GM21390 (cell line): ENCODE results near the gene MALL.
"Not testable (repeated sequence)": the region's sequence is repeated elsewhere in the genome, so short reads cannot be mapped to it uniquely, and the experiment has no call there.

Experiments
- ATAC-seq: cut with Tn5 transposase; IDR thresholded peaks from one replicate; pipeline ENCODE4 v1.9.1; 2021; ENCODE audit not compliant: unreplicated experiment

MALL gene

DNA sequence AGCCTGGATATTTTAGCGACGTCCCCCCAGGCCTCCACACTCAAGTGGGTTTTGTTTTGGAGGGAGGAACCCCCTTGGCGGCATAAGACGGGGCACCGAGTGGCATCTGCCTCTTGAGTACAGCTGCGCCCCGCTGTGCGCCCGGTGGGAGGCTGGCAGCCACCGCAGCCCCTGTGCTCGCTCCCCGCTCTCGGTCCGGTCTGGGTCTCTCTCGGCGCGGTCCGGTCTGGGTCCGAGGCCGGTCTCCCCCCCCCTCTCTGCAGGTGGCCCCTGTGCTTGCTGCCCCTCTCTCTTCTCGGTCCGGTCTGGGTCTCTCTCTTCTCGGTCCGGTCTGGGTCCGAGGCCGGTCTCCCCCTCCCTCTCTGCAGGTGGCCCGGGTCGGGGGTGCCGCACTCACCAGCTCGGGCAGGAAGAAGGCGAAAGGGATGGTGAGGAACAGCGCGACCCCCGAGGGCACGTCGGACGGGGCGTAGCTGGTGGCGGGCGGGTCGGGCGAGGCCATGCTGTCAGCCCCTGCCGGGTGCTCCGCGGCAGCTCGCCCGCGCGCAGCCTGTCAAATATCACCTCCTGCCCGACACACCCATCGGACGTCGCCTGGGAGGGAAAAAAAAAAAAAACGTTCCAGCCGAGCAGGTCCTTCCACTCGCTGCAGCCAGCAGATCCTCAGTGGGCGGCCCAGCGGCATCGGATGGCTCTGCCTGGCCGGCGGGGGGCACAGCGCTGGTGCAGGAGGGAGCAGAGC is at the start of gene MALL:
MALL (minus strand) TSS at position 532 of the 742 bp plus-strand sequence; CDS start at position 502, 30 bp downstream.
- no peak for ATAC-seq

- ATAC-seq, result peak; percentile 80
Observed at GRCh38 chr2:110157153-110157793, 41.7 kb upstream of the MALL start.

DNA sequence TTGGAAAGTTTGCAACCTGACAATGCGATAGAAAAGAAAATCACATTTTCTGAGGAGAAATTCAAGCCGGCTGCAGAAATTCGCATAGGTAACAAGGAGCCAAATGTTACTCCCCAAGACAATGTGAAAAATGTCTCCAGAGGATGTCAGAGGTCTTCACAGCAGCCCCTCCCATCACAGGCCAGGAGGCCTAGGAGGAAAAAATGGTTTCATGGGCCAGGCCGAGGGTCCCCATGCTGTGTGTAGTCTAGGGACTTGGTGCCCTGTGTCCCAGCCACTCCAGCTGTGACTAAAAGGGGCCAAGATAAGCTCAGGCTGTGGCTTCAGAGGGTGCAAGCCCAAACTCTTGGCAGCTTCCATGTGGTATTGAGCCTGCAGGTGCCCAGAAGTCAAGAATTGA is 39.2 kb upstream of the MALL start:
- ATAC-seq, result not testable (repeated sequence)

- not testable (repeated sequence) for ATAC-seq
Observed at GRCh38 chr2:110154188-110154587, 38.6 kb upstream of the MALL start.

DNA sequence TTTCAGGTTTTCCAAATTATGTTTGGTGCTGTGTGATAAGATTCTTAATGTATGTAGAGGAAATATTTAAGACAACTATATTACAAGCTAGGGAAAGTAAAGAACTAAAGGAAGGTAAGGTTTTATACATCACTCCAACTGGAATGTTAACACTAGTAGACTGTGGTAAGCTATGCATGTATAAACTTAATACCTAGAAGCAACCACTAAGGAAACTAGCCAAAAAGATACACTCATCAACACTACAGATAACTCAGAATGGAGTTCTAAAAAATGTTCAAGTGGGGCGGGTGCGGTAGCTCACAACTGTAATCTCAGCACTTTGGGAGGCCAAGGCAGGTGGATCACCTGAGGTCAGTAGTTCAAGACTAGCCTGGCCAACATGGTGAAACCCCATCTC is 37.8 kb upstream of the MALL start:
- no peak for ATAC-seq

- no peak for ATAC-seq
Observed at GRCh38 chr2:110152943-110153342, 37.3 kb upstream of the MALL start.

GRCh38 chr2:110149330-110150220 is 34.0 kb upstream of the MALL start:
- no peak for ATAC-seq

GRCh38 chr2:110146945-110147332 is 31.3 kb upstream of the MALL start:
- no peak for ATAC-seq

DNA sequence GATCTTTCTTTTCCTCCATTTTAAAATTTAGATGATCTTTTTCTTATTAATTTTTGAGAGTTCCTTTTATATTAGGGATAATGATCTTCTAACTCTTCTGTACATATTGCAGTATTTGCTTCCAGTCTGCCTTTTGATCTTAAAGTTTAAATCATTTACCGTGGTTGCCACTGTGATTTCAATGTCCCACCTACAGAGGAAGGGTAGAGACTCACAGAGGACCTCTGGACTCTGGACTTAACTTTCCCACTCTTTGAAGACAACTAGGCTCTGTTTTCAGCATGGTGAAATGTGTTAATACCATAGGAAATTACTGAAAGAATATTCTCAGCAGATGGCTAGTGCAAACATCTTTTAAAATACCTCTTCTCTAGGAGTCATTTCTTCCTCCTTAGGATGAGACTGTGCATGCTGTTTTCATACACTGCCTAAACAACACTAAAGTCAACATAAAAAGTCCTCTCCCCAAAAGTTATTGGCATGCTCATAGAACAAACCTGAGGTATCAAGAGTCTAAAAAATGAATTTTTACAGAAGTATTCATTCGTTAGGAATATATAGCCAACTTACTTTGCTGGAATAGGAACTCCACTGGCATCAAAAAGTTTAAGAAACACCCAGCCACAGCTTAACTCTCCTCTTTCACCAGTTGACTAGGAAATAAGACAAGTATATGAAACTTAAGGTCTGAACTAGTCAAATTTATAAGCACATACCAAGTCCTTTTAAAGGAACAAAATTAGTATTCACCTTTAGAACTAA is 30.7 kb upstream of the MALL start:
- ATAC-seq, result no peak

DNA sequence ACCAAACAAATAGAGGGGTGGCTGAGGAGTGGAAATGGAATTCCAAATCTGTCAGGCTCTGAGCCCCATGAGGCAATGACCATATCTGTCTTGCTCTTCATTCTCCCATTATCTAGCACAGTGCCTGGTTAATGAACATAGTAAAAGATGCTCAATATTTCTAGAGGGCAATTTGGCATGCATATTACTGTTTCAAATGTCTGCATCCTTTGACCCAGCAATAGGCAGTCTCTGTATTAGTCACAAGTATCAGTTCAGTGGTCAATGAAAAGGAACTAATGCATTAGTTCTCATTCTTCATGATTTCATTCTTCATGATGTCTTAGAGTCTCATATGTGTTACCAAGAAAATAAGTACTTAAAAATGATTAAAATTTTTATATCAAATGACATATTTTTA is 28.4 kb upstream of the MALL start:
- no peak for ATAC-seq

DNA sequence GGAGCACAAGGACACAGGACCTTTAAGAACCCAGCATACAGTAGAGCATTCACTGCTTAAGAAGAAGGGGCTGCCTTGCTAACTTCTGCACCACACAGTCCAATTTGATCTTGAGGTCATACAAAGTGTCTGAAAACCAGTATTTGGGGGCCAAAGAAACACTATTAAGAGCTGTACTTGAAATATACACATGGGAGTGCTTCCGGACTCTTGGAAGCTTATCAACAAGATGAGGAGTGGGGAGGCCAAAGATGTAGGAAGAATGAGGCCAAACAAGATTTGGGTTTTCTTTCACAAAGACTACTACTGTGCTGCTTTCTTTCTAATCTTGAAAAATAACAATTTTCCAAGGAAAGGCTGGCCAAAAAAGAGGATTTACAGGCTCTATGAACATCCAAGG is 24.8 kb upstream of the MALL start:
- ATAC-seq, result no peak

GRCh38 chr2:110134025-110134424 is 18.4 kb upstream of the MALL start:
- no peak for ATAC-seq

DNA sequence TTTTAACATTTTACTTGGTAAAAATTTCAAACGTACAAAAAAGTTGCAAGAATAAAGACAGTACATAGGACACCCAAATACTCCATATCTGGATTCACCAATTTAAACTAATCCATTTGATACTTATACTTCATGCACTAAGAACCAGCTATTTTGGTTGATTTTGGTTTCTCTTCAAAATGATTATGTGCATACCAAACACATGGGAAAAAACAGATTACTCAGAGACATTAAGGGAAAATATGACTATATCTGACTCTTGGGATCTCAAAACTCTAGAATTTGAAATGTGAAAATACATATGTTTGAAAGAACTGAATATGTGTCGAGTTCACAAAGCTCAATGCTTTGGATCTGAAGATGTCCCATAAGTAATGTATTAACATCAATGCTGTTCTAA is 15.5 kb upstream of the MALL start:
- no peak for ATAC-seq

- no peak for ATAC-seq
Observed at GRCh38 chr2:110130757-110131156, 15.1 kb upstream of the MALL start.

- no peak for ATAC-seq
Observed at GRCh38 chr2:110126906-110127305, 11.3 kb upstream of the MALL start.

GRCh38 chr2:110126086-110126773 is 10.6 kb upstream of the MALL start:
- ATAC-seq, result no peak

DNA sequence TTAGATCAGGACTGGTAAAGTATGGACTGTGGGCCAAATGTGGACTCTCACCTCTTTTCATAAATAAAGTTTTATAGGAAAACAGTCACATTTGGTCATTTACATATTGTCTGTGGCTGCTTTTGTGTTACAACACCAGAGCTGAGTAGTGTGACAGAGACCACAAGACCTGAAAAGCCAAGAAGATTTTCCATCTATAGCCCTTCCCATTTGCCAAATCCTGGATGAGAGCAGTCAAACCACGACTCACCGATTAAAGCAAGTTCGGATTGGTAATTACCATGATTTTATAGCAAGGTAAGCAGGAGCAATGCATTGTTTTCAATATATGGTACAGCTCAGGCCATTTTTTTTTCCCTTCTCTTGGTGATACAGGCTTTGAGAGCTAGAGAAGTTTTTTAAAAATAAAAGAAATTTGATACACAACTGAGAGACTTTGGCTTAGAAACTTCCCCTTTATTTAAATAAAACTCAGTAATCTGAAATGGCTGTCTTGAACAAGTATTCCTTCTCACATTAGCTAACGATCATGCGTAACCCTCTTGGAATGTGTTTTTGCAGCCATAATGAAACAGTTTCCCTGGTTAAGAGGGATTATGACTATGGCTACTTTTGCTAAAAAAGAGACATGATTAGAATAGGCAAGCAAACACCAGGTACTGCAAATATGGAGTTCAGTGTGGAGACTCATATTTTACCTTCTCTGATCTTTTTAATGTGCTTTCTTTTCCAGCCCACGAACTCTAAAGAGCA is 9.5 kb upstream of the MALL start:
- ATAC-seq, result no peak

DNA sequence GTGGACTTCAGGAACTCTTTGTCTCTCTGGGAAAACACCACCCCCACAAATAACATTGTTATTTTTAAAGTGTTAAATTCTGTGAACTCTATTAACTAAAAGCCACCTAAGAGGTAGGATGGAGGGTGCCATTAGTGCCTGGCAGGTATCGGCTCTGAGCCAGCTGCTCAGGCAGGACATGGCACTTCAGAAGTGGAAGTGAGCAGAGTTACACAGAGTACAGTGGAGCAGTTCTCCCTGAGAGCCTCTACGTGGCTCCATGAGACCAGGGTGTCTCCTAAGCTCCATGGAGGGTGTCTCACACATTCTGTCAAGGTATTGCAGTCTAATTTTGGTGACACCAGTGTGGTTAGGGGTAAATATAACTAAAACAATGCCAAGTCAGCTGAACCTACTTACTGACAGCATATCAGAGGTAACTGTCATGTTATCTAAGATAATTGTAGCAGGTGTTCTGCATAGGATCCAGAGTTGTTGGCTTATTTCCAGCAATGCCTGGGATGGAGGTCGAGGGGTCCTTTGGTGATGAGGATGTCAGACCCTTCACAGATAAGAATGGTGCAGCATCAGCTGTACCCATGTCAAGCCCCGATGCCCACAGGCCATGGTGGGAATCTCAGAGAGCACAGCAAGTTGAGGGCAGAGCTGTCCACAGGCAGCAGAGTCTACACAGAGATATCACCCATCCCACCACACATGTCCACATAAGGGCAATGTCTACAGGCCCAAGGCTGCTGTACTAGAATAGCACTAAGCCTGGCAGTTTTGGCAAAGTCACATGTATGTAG is 8.6 kb upstream of the MALL start:
- no peak for ATAC-seq

- no peak for ATAC-seq
Observed at GRCh38 chr2:110121592-110121991, 6.0 kb upstream of the MALL start.
